Measurements from ENCODE around the gene SC5D. TPM values are rescaled to one million over a fixed set of nuclear protein-coding genes. Genes with fewer than 3 reads are reported as not detected.

Gene SC5D
- total RNA-seq, 1 experiment from 2014 or later, result 126 TPM

- no peaks in the 10 kb centered on the region for H3K27me3 Mint-ChIP-seq (ENCODE audit: insufficient read depth, unreplicated experiment)
- H3K27me3 ChIP-seq (replicated peaks; ENCODE audit: control insufficient read depth, insufficient read depth, low read length), result no peaks in the 10 kb centered on the region
- BruUV-seq (replicated peaks), result no TSS peak
- DNase-seq, result no peak
- H3K4me1 Mint-ChIP-seq (ENCODE audit: low read depth, unreplicated experiment), result no peaks in the 10 kb centered on the region
- intact Hi-C loops (cut with micrococcal nuclease; ENCODE audit: unreplicated experiment), result no loop called here
- no peak overlapping the region for H3K27ac Mint-ChIP-seq (ENCODE audit: unreplicated experiment)
- POLR2A ChIA-PET, result no interaction called here
- no peak for TF ChIP-seq CTCF (IDR thresholded peaks at IDR 0.05; ENCODE audit: insufficient read depth in 1 of 2, low read depth in 1 of 2, low read length in 1 of 2, severe bottlenecking in 1 of 2, unreplicated experiment in 1 of 2)
- CTCF ChIA-PET, result no interaction called here
- no peak overlapping the region for H3K4me3 ChIP-seq (ENCODE audit: low read depth, low read length)
- H3K4me1 ChIP-seq, result peaks cover 10% of the 10 kb centered on the region
- no peaks in the 10 kb centered on the region for H3K9me3 ChIP-seq
- peaks cover 3% of the 10 kb centered on the region; the same call in 1 of the 2 replicates for H3K36me3 ChIP-seq (ENCODE audit: control insufficient read depth, insufficient read depth, low read length)
- H3K36me3 Mint-ChIP-seq (ENCODE audit: insufficient read depth, unreplicated experiment), result peaks cover 42% of the 10 kb centered on the region
- no peak overlapping the region for H3K4me3 Mint-ChIP-seq (ENCODE audit: unreplicated experiment)
- H3K9me3 Mint-ChIP-seq (ENCODE audit: unreplicated experiment), result peaks cover 9% of the 10 kb centered on the region
Measured at GRCh38 chr11:121308816-121309215, 16.2 kb downstream of the SC5D start.

- H3K27ac Mint-ChIP-seq (ENCODE audit: unreplicated experiment), result no peak overlapping the region
- Histone ChIP-seq H3K4me3 (ENCODE audit: low read depth, low read length) (no peak overlapping the region), H3K9me3 (no peaks in the 10 kb centered on the region), H3K27me3 (replicated peaks; ENCODE audit: control insufficient read depth, insufficient read depth, low read length) (no peaks in the 10 kb centered on the region), H3K4me1 (peaks cover 10% of the 10 kb centered on the region), H3K36me3 (ENCODE audit: control insufficient read depth, insufficient read depth, low read length) (peaks cover 3% of the 10 kb centered on the region; the same call in 1 of the 2 replicates)
- intact Hi-C loops (cut with micrococcal nuclease; ENCODE audit: unreplicated experiment), result no loop called here
- BruUV-seq (replicated peaks), result no TSS peak
- ChIA-PET POLR2A (no interaction called here), CTCF (no interaction called here)
- DNase-seq, result no peak
- no peak overlapping the region for H3K4me3 Mint-ChIP-seq (ENCODE audit: unreplicated experiment)
- H3K9me3 Mint-ChIP-seq (ENCODE audit: unreplicated experiment), result peaks cover 9% of the 10 kb centered on the region
- no peaks in the 10 kb centered on the region for H3K4me1 Mint-ChIP-seq (ENCODE audit: low read depth, unreplicated experiment)
- H3K27me3 Mint-ChIP-seq (ENCODE audit: insufficient read depth, unreplicated experiment), result no peaks in the 10 kb centered on the region
- peaks cover 35% of the 10 kb centered on the region for H3K36me3 Mint-ChIP-seq (ENCODE audit: insufficient read depth, unreplicated experiment)
- no peak for TF ChIP-seq CTCF (IDR thresholded peaks at IDR 0.05; ENCODE audit: insufficient read depth in 1 of 2, low read depth in 1 of 2, low read length in 1 of 2, severe bottlenecking in 1 of 2, unreplicated experiment in 1 of 2)
Measured at GRCh38 chr11:121309688-121310087, 17.1 kb downstream of the SC5D start.

GRCh38 chr11:121310908-121311307 is 18.3 kb downstream of the SC5D start:
- peaks cover 10% of the 10 kb centered on the region for H3K4me1 ChIP-seq
- H3K27me3 ChIP-seq (replicated peaks; ENCODE audit: control insufficient read depth, insufficient read depth, low read length), result no peaks in the 10 kb centered on the region
- H3K36me3 ChIP-seq (ENCODE audit: control insufficient read depth, insufficient read depth, low read length), result peaks cover 1% of the 10 kb centered on the region; the same call in 1 of the 2 replicates
- no peaks in the 10 kb centered on the region for H3K9me3 ChIP-seq
- ChIA-PET POLR2A (no interaction called here), CTCF (no interaction called here)
- Mint-ChIP-seq H3K27ac (ENCODE audit: unreplicated experiment) (no peak overlapping the region), H3K4me1 (ENCODE audit: low read depth, unreplicated experiment) (no peaks in the 10 kb centered on the region), H3K36me3 (ENCODE audit: insufficient read depth, unreplicated experiment) (peaks cover 26% of the 10 kb centered on the region), H3K4me3 (ENCODE audit: unreplicated experiment) (no peak overlapping the region), H3K9me3 (ENCODE audit: unreplicated experiment) (peaks cover 9% of the 10 kb centered on the region), H3K27me3 (ENCODE audit: insufficient read depth, unreplicated experiment) (no peaks in the 10 kb centered on the region)
- TF ChIP-seq CTCF (IDR thresholded peaks at IDR 0.05; ENCODE audit: insufficient read depth in 1 of 2, low read depth in 1 of 2, low read length in 1 of 2, severe bottlenecking in 1 of 2, unreplicated experiment in 1 of 2), result no peak
- no TSS peak for BruUV-seq (replicated peaks)
- DNase-seq, result no peak
- no peak overlapping the region for H3K4me3 ChIP-seq (ENCODE audit: low read depth, low read length)
- intact Hi-C loops (cut with micrococcal nuclease; ENCODE audit: unreplicated experiment), result loop anchor here (1.0 kb wide), 1 partner anchor 8 kb away; no protein-coding TSS in a partner anchor
